ENCODE data around the gene GRIP2.

GRIP2 gene

GRCh38 chr3:14539742-14540491 lies at the start of gene GRIP2:
Gene GRIP2 (minus strand): TSS chr3:14540342. CDS start chr3:14540308, 34 bp downstream.
- ChIA-PET POLR2A (interaction anchor here (0.6 kb wide), 1 partner anchor 20 kb away, joined by 3 read pairs; no protein-coding TSS in a partner anchor), CTCF (interaction anchor here (2.0 kb wide), 1 partner anchor 9 kb away, joined by 13 read pairs; no protein-coding TSS in a partner anchor)
- no peak for TF ChIP-seq ELF4 (IDR thresholded peaks at IDR 0.05)
- TF ChIP-seq FOXK2 (IDR thresholded peaks at IDR 0.05), result no peak
- TF ChIP-seq L3MBTL2 (conservative IDR thresholded peaks at IDR 0.05), result no peak
- TF ChIP-seq SP1 (IDR thresholded peaks at IDR 0.05), result no peak
- DNase-seq (ENCODE audit: extremely low spot score), result no peak

DNA sequence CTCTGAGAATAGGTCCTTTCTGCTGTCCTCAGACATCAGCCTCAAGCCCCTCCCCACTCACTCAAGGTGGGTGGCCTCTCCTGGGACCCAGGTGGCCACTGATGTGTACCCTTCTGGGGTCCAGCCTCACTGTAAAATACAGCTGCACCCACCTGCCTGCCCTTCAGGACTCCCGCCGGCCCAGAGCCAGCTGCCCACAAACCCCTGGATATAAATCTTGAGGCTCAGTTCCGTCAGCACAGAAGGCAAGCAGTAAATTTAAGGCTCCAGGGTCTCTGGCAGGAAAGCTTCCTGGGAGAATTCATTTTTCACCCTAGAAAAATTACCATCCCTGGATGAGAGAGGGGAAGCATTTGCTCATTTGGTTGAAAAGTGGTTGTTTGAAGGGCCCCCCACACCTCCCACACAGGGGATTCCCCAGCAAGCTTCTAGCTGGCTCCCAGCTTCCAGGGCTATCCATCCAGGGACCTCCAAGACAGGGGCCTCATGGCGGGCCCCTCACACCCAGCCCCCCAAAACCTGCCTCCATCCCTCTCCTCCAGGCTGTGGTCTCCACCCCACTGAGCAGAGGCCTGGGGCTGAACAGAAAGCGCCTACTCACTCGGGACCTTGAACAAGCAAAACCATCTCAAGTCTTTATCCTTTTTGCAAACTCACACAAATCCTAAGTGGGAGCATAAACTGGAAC lies 48.4 kb upstream of the GRIP2 start:
- TF ChIP-seq BHLHE40 (IDR thresholded peaks at IDR 0.05; ENCODE audit: borderline replicate concordance) (no peak), L3MBTL2 (conservative IDR thresholded peaks at IDR 0.05) (no peak), SUZ12 (IDR thresholded peaks at IDR 0.05) (no peak), FOXA1 (IDR thresholded peaks at IDR 0.05) (no peak), ZNF384 (IDR thresholded peaks at IDR 0.05) (no peak), FOXK2 (IDR thresholded peaks at IDR 0.05) (no peak), CTBP1 (IDR thresholded peaks at IDR 0.05; ENCODE audit: borderline replicate concordance) (no peak), SP1 (IDR thresholded peaks at IDR 0.05) (no peak), FOXM1 (IDR thresholded peaks at IDR 0.05; ENCODE audit: borderline replicate concordance) (no peak), ELF4 (IDR thresholded peaks at IDR 0.05) (no peak), NFRKB (IDR thresholded peaks at IDR 0.05) (no peak), LEF1 (IDR thresholded peaks at IDR 0.05; ENCODE audit: borderline replicate concordance) (no peak), ARNT (IDR thresholded peaks at IDR 0.05) (no peak), TARDBP (IDR thresholded peaks at IDR 0.05) (no peak), PKNOX1 (IDR thresholded peaks at IDR 0.05) (no peak), HDGF (IDR thresholded peaks at IDR 0.05; ENCODE audit: borderline replicate concordance) (no peak)
- ChIA-PET CTCF (no interaction called here), POLR2A (no interaction called here)
- no peak for DNase-seq (ENCODE audit: extremely low spot score)

- POLR2A ChIA-PET, result no interaction called here
These were observed 47.7 kb upstream of the GRIP2 start for GRCh38 chr3:14587740-14588360.

GRCh38 chr3:14586611-14587010 lies 46.5 kb upstream of the GRIP2 start:
- ChIA-PET POLR2A (no interaction called here), CTCF (no interaction called here)
- TF ChIP-seq ZNF384 (IDR thresholded peaks at IDR 0.05), result no peak
- DNase-seq (ENCODE audit: extremely low spot score), result no peak

More at GRCh38 chr3:14587740-14588360, 47.7 kb upstream of the GRIP2 start:
- TF ChIP-seq ELF4 (IDR thresholded peaks at IDR 0.05), result no peak
- no peak for TF ChIP-seq LEF1 (IDR thresholded peaks at IDR 0.05; ENCODE audit: borderline replicate concordance)
- TF ChIP-seq ZNF384 (IDR thresholded peaks at IDR 0.05), result no peak
- no peak for TF ChIP-seq PKNOX1 (IDR thresholded peaks at IDR 0.05)
- TF ChIP-seq FOXA1 (IDR thresholded peaks at IDR 0.05), result no peak
- no peak for TF ChIP-seq L3MBTL2 (conservative IDR thresholded peaks at IDR 0.05)
- TF ChIP-seq FOXK2 (IDR thresholded peaks at IDR 0.05), result no peak
- TF ChIP-seq NFRKB (IDR thresholded peaks at IDR 0.05), result no peak
- no peak for TF ChIP-seq HDGF (IDR thresholded peaks at IDR 0.05; ENCODE audit: borderline replicate concordance)
- TF ChIP-seq BHLHE40 (IDR thresholded peaks at IDR 0.05; ENCODE audit: borderline replicate concordance), result no peak
- TF ChIP-seq SUZ12 (IDR thresholded peaks at IDR 0.05), result no peak
- no peak for TF ChIP-seq CTBP1 (IDR thresholded peaks at IDR 0.05; ENCODE audit: borderline replicate concordance)
- TF ChIP-seq SP1 (IDR thresholded peaks at IDR 0.05), result no peak
- no peak for TF ChIP-seq ARNT (IDR thresholded peaks at IDR 0.05)
- TF ChIP-seq FOXM1 (IDR thresholded peaks at IDR 0.05; ENCODE audit: borderline replicate concordance), result no peak
- no peak for TF ChIP-seq TARDBP (IDR thresholded peaks at IDR 0.05)
- CTCF ChIA-PET, result no interaction called here
- no peak for DNase-seq (ENCODE audit: extremely low spot score)

- DNase-seq (ENCODE audit: extremely low spot score), result no peak
- CTCF ChIA-PET, result no interaction called here
- no peak for TF ChIP-seq SP1 (IDR thresholded peaks at IDR 0.05)
- no peak for TF ChIP-seq L3MBTL2 (conservative IDR thresholded peaks at IDR 0.05)
- no peak for TF ChIP-seq CTBP1 (IDR thresholded peaks at IDR 0.05; ENCODE audit: borderline replicate concordance)
- no peak for TF ChIP-seq BHLHE40 (IDR thresholded peaks at IDR 0.05; ENCODE audit: borderline replicate concordance)
- TF ChIP-seq TARDBP (IDR thresholded peaks at IDR 0.05), result no peak
- no peak for TF ChIP-seq ZNF384 (IDR thresholded peaks at IDR 0.05)
- TF ChIP-seq FOXA1 (IDR thresholded peaks at IDR 0.05), result no peak
- TF ChIP-seq FOXM1 (IDR thresholded peaks at IDR 0.05; ENCODE audit: borderline replicate concordance), result no peak
- POLR2A ChIA-PET, result no interaction called here
These were observed 43.5 kb upstream of the GRIP2 start for GRCh38 chr3:14583548-14584091.

DNA sequence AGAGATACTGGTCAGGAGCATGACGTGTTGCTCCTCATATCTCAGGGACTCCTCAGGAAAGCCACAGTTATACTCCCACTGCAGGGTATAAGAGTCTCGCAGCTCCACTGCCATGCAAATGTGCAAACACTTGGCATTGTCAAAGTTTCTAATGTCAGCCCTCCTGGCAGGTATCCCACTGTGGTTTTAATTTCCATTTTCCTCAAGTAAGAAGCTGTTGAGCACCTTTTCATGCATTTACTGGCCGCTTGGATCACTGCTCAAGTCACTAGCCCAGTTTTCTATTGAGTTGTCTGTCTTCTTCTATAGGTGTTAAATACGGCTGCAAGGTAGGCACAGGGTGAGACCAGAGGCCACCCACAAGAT lies 41.9 kb upstream of the GRIP2 start:
- DNase-seq (ENCODE audit: extremely low spot score), result no peak
- ChIA-PET POLR2A (no interaction called here), CTCF (interaction anchor here (0.5 kb wide), 1 partner anchor 932 kb away, joined by 3 read pairs; no protein-coding TSS in a partner anchor)
- no peak for TF ChIP-seq PKNOX1 (IDR thresholded peaks at IDR 0.05)
- TF ChIP-seq SUZ12 (IDR thresholded peaks at IDR 0.05), result no peak
- TF ChIP-seq LEF1 (IDR thresholded peaks at IDR 0.05; ENCODE audit: borderline replicate concordance), result no peak
- no peak for TF ChIP-seq FOXM1 (IDR thresholded peaks at IDR 0.05; ENCODE audit: borderline replicate concordance)
- TF ChIP-seq CTBP1 (IDR thresholded peaks at IDR 0.05; ENCODE audit: borderline replicate concordance), result no peak
- no peak for TF ChIP-seq SP1 (IDR thresholded peaks at IDR 0.05)
- TF ChIP-seq ELF4 (IDR thresholded peaks at IDR 0.05), result no peak
- TF ChIP-seq FOXK2 (IDR thresholded peaks at IDR 0.05), result no peak
- TF ChIP-seq BHLHE40 (IDR thresholded peaks at IDR 0.05; ENCODE audit: borderline replicate concordance), result no peak
- TF ChIP-seq ARNT (IDR thresholded peaks at IDR 0.05), result no peak
- TF ChIP-seq L3MBTL2 (conservative IDR thresholded peaks at IDR 0.05), result no peak
- TF ChIP-seq HDGF (IDR thresholded peaks at IDR 0.05; ENCODE audit: borderline replicate concordance), result no peak
- no peak for TF ChIP-seq TARDBP (IDR thresholded peaks at IDR 0.05)
